A673 (cell line): ENCODE measurements around the gene CISD1.

Experiments used
- EZH2 ChIP-seq: fragments of 200-600 bp; sonication (generic); IDR thresholded peaks from 2 replicates; pipeline ENCODE4 v1.6.1; 2017; ENCODE audit warnings: borderline replicate concordance, low read depth, mild to moderate bottlenecking, mixed read lengths, antibody characterized with exemption, low read length; ENCODE audit not compliant: poor library complexity, severe bottlenecking
- TF ChIP-seq, protein P1 (sequence below): fragments of 300-800, 200-600 bp; sonication (generic); conservative IDR thresholded peaks from 2 replicates; pipeline ENCODE4 v1.5.1; 2017; ENCODE audit warnings: low read depth, mild to moderate bottlenecking, antibody characterized with exemption, low read length, moderate library complexity, mixed read lengths

DNA sequence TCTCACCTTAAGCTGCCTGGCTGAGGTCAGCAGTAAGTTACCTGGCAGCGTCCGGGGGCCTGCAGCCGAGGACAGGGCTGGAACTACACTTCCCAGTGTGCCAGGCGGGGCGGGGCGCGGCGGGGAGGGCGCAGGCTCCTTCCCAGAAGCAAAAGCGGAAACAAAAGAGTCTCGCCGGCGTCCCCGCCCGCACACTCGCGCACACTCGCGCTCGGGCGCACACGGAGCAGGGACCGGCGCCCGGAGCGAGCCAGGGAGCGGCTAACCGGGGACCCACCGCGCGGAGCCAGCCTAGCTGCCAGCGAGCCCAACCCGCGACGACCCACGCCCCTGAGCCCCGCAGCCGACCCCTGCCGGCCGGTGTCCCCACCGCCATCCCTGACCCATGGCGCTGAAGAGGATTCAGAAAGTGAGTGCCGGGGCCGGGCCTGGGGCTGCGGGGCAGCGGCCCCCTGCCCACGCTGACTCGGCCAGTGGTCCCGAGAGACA is 65.9 kb downstream of the CISD1 start, which contains the start of gene UBE2D1:
- TF ChIP-seq EZH2, result no peak
- TF ChIP-seq, protein P1, sequence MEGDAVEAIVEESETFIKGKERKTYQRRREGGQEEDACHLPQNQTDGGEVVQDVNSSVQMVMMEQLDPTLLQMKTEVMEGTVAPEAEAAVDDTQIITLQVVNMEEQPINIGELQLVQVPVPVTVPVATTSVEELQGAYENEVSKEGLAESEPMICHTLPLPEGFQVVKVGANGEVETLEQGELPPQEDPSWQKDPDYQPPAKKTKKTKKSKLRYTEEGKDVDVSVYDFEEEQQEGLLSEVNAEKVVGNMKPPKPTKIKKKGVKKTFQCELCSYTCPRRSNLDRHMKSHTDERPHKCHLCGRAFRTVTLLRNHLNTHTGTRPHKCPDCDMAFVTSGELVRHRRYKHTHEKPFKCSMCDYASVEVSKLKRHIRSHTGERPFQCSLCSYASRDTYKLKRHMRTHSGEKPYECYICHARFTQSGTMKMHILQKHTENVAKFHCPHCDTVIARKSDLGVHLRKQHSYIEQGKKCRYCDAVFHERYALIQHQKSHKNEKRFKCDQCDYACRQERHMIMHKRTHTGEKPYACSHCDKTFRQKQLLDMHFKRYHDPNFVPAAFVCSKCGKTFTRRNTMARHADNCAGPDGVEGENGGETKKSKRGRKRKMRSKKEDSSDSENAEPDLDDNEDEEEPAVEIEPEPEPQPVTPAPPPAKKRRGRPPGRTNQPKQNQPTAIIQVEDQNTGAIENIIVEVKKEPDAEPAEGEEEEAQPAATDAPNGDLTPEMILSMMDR, result no peak
